Epithelial cell of esophagus (primary cell): ENCODE measurements around the gene BTNL2.

ENCODE experiments used
- DNase-seq: peaks from one replicate; pipeline ENCODE4 v3.0.0; 2010; ENCODE audit warnings: low read depth
- H3K4me3 ChIP-seq: 2 replicates; pipeline ENCODE4 v1.5.1; 2011; ENCODE audit warnings: mild to moderate bottlenecking, low read length, control low read depth
- CTCF ChIP-seq: IDR thresholded peaks from 2 replicates; pipeline ENCODE4 v1.5.1; 2011; ENCODE audit warnings: low read depth, mild to moderate bottlenecking, low read length, control low read depth, inconsistent platforms; ENCODE audit not compliant: insufficient read depth; ENCODE audit errors: missing control alignments

The BTNL2 gene

DNA sequence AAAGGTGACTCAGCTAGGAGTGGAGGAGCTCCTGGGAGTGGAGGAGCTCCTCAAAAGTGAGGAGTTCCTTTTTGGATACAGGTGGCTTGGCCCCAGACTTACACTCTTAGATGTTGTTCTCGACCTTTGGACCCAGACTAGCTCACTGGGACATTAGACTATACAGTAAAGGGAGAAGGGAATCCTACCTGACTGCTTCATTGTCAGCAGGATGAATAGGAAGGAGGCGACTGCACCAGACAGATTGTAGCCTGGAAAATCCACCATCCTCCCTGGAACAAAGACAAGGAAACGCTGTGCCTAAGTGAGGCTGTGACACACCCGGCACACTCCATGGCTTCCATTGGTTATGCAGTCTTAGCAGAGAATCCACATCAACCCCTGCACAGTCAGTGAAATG lies at the start of gene BTNL2:
Gene BTNL2 (minus strand): TSS at position 325 of the 400 bp plus-strand sequence. CDS start 58 bp downstream, at position 267.
- TF ChIP-seq CTCF, result no peak
- no peak within 1 kb of the TSS for H3K4me3 ChIP-seq
- no peak for DNase-seq

GRCh38 chr6:32449088-32449736 lies 42.2 kb upstream of the BTNL2 start:
- DNase-seq, result no peak
- no peak for TF ChIP-seq CTCF

GRCh38 chr6:32447932-32448331 lies 41.0 kb upstream of the BTNL2 start:
- TF ChIP-seq CTCF, result no peak

More at GRCh38 chr6:32449088-32449736, 42.2 kb upstream of the BTNL2 start:
- H3K4me3 ChIP-seq, result no peak overlapping the region

DNA sequence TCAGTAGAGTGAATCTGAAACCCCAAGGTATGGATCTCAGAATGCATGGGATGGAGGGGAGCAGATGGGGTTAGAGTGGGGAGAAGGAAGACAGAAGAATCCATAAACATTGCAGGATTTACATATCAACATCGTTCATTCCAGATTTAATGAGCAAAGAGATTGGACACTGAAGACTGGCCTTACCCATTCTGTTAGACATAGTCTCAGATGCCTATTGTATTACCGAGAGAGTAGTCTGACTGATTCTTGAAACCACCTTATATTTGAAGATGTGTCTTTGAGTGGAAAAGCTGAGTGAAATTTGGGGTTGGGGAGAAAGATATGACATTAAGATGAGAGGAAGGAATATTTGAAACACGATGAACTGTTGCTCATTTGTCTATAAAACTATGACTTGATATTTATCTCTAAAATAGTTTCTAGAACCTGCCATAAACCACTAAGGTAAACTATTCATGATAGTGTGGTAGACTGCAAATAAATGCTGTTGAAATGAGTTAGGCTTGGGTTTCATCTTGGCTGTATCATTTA lies 38.4 kb upstream of the BTNL2 start:
- no peak for DNase-seq
- no peak overlapping the region for H3K4me3 ChIP-seq
- no peak for TF ChIP-seq CTCF

More at GRCh38 chr6:32447932-32448331, 41.0 kb upstream of the BTNL2 start:
- H3K4me3 ChIP-seq, result no peak overlapping the region
- DNase-seq, result no peak

DNA sequence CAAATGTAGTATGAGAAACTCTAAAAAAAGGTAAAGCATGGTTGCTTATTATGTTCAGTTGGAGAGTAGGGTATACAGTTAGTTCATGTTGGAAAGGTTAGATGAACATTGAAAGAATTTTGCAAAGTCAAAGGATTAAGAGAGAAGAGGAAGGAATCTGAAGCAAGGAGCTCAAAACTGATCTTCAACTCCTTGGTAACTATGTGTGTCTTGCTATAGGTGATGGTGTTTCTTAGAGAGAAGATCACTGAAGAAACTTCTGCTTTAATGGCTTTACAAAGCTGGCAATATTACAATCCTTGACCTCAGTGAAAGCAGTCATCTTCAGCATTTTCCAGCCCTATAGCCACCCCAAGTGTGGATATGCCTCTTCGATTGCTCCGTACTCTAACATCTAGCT lies 37.5 kb upstream of the BTNL2 start:
- TF ChIP-seq CTCF, result no peak
- DNase-seq, result no peak

DNA sequence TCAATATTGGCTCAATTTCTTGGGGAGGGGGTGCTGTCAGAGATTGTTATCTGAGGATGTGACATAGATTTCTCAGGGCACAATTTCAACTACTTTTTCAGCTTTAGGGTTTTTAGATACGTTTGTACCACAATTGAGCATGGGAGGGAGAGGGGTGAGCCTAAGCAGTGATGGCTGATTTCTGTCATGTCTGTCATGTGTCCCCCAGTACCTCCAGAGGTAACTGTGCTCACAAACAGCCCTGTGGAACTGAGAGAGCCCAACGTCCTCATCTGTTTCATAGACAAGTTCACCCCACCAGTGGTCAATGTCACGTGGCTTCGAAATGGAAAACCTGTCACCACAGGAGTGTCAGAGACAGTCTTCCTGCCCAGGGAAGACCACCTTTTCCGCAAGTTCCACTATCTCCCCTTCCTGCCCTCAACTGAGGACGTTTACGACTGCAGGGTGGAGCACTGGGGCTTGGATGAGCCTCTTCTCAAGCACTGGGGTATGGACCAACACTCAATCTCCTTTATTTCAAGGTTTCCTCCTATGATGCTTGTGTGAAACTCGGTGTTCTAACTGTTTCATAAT lies 36.1 kb upstream of the BTNL2 start:
- DNase-seq, result no peak
- no peak for TF ChIP-seq CTCF
- no peak overlapping the region for H3K4me3 ChIP-seq

More for the DNA sequence above, 37.5 kb upstream of the BTNL2 start:
- H3K4me3 ChIP-seq, result no peak overlapping the region
